Retina (tissue), 1 donor: ENCODE data around the gene SLC18A3.

Experiments
- DNase-seq: peaks from one replicate; pipeline ENCODE4 v3.0.0-alpha.2; 2016

The SLC18A3 gene

GRCh38 chr10:49596836-49597235, 13.3 kb upstream of the SLC18A3 start:
- DNase-seq = no peak

DNA sequence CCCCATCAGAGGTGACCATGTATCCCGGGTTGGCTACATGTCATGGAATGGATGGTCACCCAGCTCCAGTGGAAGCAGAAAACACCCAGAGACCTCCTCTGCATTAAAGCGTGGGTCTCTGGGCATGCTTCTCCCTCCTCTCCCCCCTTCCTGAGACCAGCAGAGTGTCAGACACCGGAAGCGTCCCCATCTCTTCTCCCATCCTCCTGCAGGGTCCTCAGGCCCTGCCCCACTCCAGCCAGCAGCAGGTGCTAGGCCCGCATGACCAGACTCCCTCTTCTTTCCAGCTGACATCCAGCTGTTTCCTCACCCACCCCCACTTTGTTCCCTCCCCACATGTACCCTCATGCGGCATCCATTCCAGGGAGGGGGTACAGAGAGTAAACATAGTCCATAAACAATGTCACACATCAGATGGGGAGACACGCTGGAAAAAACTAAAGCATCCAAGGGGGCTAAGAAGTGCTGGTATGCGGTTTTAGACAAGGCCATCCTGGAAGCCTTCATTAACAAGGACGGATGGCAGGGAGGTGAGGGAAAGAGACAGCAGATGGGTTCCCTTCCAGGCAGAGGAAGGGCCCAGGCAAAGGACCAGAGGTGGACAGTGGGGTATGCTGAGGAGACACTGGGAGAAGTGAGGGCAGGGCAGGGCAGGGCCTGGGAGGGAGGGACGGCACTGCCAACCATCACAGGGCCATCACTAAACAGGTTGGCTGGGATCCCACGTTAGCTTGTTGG, 12.5 kb upstream of the SLC18A3 start:
- no peak for DNase-seq

- no peak for DNase-seq
These were observed 11.8 kb upstream of the SLC18A3 start for GRCh38 chr10:49598164-49598856.

- DNase-seq = no peak
These were observed 11.1 kb upstream of the SLC18A3 start for GRCh38 chr10:49598986-49599385.

DNA sequence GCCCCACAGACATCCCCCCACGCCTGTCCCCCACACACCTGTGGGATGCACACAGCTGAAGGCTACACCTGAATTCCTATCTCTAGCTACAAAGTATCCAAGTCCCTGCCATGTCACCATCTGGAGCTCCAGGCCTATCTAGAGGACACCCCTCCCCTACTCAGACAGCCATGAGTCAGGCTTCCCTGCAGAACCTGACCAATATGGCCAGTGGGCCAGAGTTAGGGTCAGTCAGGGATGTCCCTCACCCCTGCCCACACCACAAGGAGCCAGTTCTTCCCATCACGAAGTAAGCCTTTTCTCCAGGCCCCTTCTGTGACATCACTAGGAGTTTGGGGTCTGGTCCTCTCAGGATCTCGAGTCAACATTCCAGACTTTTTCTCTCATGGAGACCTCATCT, 10.6 kb upstream of the SLC18A3 start:
- DNase-seq = no peak

DNA sequence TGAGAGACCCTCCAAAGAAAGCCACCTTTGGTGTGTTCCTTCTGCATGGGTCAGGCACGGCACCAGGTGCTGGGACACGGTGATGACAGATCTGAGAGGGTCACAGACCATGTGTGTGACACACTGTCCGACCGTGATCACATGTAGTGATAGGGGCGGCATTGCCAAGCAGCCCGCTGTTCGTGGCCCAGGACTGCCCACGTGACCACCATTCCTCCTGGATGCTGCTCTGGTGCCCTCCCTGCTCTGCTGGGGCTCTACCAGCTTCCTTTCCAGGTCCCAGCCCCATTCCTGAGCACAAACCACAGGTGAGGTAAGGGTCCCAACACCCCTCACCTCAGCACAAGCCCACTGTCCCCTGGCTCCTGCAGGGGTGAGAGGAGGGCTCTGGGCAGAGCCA, 10.1 kb upstream of the SLC18A3 start:
- DNase-seq = no peak

DNA sequence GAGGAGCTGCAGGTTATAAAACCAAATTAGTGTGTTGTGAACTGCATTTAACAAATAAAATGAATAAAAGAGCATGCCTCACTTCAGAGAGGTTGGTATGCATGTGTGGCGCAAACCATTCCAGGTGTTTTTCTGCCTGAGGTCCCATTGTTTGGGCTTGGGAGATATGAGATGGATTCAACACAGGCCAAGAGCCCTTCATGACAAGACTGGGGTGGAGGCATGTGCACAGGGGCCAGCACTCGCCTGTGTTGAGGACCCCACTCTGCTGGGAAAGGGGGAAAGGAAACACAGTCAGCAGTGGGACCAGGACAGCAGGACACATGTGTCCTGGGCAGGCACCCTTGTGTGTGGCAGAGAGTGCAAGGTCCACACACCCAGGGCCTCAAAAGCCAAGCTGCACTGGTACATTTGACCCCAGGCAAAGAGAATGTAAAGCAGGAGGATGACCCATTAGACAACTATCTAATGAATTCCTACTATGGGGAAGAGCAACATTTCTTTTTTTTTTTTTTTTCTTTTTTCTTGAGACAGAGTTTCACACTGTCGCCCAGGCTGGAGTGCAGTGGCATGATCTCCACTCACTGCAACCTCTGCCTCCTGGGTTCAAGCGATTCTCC, 9.2 kb upstream of the SLC18A3 start:
- no peak for DNase-seq

DNA sequence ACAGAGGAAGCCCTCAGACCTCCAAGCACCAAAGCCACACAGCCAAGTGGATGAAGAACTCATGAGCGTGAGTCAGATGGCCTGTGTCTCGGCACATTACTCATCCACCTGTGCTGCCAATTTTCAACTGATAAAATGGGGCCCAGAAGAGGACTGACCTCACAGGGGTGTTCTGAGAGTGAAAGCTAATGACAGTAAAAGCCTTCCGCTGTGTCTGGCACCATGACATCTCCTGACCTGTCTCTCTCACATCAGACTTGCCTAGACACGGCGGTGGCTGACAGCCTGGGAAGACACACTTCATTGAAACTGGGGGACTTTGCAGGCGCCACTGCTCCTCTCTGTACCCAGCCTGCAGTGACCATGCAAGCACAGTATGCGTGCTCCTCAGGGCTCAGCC, 8.3 kb upstream of the SLC18A3 start:
- no peak for DNase-seq

- DNase-seq = no peak
These were observed 7.6 kb upstream of the SLC18A3 start for GRCh38 chr10:49602380-49603023.

GRCh38 chr10:49605216-49605938, 4.7 kb upstream of the SLC18A3 start:
- no peak for DNase-seq

DNA sequence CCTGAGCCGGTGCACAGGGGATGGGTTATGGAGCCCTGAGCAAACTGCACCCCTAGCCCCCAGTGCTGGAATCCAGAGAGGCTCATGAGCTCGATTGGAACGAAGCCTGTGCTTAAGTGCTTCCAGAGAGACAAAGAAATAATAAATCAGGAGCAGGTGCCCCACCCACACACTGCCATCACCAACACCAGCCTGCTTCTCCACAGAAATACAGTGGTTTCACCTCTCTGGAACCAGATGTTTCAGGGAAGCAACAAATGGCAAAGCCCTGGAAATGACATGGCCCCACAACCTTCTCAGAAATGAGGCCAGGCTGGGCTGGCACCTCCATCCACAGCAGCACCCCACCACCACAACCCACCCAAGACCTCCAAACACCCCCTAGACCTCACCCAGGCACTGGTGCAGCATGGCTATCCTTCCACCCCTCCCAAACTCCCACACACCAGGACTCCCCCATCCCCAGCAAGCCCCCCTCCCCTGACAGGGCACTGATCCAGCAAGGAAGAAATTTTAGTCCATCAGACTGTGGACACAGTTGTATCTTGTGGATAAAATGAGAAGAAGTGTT, 4.1 kb upstream of the SLC18A3 start:
- no peak for DNase-seq

DNA sequence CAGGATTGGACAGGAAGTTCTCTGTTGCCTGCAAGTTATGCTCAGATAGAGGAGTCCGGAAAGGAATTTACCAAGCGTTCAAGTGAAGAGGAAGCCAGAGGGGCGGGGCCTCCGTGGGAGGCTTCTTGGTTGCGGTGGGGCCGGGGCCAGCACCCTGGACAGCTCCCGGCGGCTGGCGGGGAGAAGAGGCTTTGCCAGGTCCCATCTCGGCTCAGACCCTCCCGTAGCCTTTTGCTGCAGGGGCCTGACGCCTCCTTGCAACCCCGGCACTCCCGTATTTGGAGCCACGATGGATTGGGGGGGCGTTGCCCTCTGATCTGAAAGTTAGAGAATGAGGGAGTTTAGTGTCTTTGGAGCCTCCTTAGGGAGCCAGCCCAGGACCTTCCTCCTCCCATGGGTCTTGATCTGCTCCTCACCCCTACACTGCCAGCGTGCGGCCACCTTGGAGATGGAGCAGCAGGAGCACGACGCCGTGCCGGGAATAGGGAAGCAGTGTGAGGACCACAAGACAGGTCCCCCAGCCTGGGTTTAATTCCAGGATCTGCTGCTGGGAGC, 3.1 kb upstream of the SLC18A3 start:
- DNase-seq = peak; percentile 77

GRCh38 chr10:49608166-49609005, 1.7 kb upstream of the SLC18A3 start:
- no peak for DNase-seq

DNA sequence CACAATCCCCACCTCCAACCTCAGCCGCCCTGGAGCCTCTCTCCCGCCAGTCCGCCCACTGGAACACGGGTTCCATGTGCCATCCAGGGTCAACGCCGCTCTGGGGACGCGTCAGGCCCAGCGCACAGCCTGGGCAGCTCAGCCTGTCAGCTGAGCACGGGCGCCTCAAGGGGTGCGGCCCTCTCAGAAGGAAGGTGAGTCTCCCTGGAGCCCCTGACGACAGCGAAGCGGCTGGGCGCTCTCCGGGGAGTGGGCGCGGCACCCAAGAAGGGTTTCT, 1.2 kb upstream of the SLC18A3 start:
- peak; percentile 55 for DNase-seq

- peak; percentile 71 for DNase-seq
These were observed 612 bp upstream of the SLC18A3 start for GRCh38 chr10:49609283-49610113.

- DNase-seq = no peak
These were observed 502 bp downstream of the SLC18A3 start for GRCh38 chr10:49610458-49611165.

DNA sequence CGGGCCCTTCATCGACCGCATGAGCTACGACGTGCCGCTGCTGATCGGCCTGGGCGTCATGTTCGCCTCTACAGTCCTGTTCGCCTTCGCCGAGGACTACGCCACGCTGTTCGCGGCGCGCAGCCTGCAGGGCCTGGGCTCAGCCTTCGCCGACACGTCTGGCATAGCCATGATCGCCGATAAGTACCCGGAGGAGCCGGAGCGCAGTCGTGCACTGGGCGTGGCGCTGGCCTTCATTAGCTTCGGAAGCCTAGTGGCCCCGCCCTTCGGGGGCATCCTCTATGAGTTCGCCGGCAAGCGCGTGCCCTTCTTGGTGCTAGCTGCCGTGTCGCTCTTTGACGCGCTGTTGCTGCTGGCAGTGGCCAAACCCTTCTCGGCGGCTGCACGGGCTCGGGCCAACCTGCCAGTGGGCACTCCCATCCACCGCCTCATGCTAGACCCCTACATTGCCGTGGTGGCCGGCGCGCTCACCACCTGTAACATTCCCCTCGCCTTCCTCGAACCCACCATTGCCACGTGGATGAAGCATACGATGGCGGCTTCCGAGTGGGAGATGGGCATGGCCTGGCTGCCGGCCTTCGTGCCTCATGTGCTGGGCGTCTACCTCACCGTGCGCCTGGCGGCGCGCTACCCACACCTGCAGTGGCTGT, 1.2 kb downstream of the SLC18A3 start:
- DNase-seq = peak; percentile 67

GRCh38 chr10:49611816-49612512, 1.9 kb downstream of the SLC18A3 start:
- DNase-seq = peak; percentile 58
